HG03439 (cell line): Measurements from ENCODE around the gene NUBPL.
"Not testable (repeated sequence)": the region's sequence is repeated elsewhere in the genome, so short reads cannot be mapped to it uniquely, and the experiment has no call there.

ENCODE experiments used
- ATAC-seq: cut with Tn5 transposase; IDR thresholded peaks from one replicate; pipeline ENCODE4 v1.9.1; 2021; ENCODE audit warnings: mild to moderate bottlenecking, moderate library complexity; ENCODE audit not compliant: unreplicated experiment

NUBPL gene

GRCh38 chr14:31672709-31673108, 111.5 kb downstream of the NUBPL start:
- no peak for ATAC-seq

- no peak for ATAC-seq
Observed at GRCh38 chr14:31677052-31677451, 115.8 kb downstream of the NUBPL start.

GRCh38 chr14:31677630-31678029, 116.4 kb downstream of the NUBPL start:
- ATAC-seq, result no peak

- no peak for ATAC-seq
Observed at GRCh38 chr14:31678421-31679249, 117.4 kb downstream of the NUBPL start.

GRCh38 chr14:31682768-31683167, 121.6 kb downstream of the NUBPL start:
- ATAC-seq, result no peak

GRCh38 chr14:31687726-31688125, 126.5 kb downstream of the NUBPL start:
- ATAC-seq, result no peak

GRCh38 chr14:31690056-31690455, 128.9 kb downstream of the NUBPL start:
- no peak for ATAC-seq

GRCh38 chr14:31692376-31692781, 131.2 kb downstream of the NUBPL start:
- ATAC-seq, result no peak

GRCh38 chr14:31696378-31696777, 135.2 kb downstream of the NUBPL start:
- no peak for ATAC-seq

GRCh38 chr14:31699809-31700208, 138.6 kb downstream of the NUBPL start:
- no peak for ATAC-seq

- no peak for ATAC-seq
Observed at GRCh38 chr14:31700282-31701074, 139.3 kb downstream of the NUBPL start.

GRCh38 chr14:31702130-31702529, 140.9 kb downstream of the NUBPL start:
- no peak for ATAC-seq

- no peak for ATAC-seq
Observed at GRCh38 chr14:31703056-31703455, 141.9 kb downstream of the NUBPL start.

GRCh38 chr14:31705731-31706130, 144.5 kb downstream of the NUBPL start:
- ATAC-seq, result no peak

- ATAC-seq, result not testable (repeated sequence)
Observed at GRCh38 chr14:31708661-31709060, 147.5 kb downstream of the NUBPL start.

GRCh38 chr14:31712244-31713127, 151.3 kb downstream of the NUBPL start:
- no peak for ATAC-seq

GRCh38 chr14:31716208-31716607, 155.0 kb downstream of the NUBPL start:
- no peak for ATAC-seq

- no peak for ATAC-seq
Observed at GRCh38 chr14:31717294-31718085, 156.3 kb downstream of the NUBPL start.

GRCh38 chr14:31718585-31718984, 157.4 kb downstream of the NUBPL start:
- ATAC-seq, result no peak

- ATAC-seq, result no peak
Observed at GRCh38 chr14:31718985-31719384, 157.8 kb downstream of the NUBPL start.
